ENCODE measurements around the gene BORCS8.
"Not testable (repeated sequence)": the region's sequence is repeated elsewhere in the genome, so short reads cannot be mapped to it uniquely, and the experiment has no call there.

Gene BORCS8

GRCh38 chr19:19179548-19180441 is 12.2 kb downstream of the BORCS8 start:
- no peak for DNase-seq

- DNase-seq = no peak
Measured at GRCh38 chr19:19176950-19177349, 15.0 kb downstream of the BORCS8 start.

GRCh38 chr19:19173243-19173642 is 18.7 kb downstream of the BORCS8 start:
- DNase-seq = not testable (repeated sequence)

- DNase-seq = no peak
Measured at GRCh38 chr19:19171821-19172532, 20.0 kb downstream of the BORCS8 start.

- DNase-seq = no peak
Measured at GRCh38 chr19:19170873-19171672, 20.9 kb downstream of the BORCS8 start.

- peak in 1 of 3 experiments; percentile 41 for DNase-seq
Measured at GRCh38 chr19:19170053-19170872, 21.7 kb downstream of the BORCS8 start, which contains the start of gene MEF2B. Gene MEF2B, minus strand, starts transcription at chr19:19170263. Its CDS starts 19,528 bp downstream, at chr19:19150735.

GRCh38 chr19:19169236-19170052 is 22.5 kb downstream of the BORCS8 start:
- DNase-seq = no peak

GRCh38 chr19:19167612-19168011 is 24.3 kb downstream of the BORCS8 start:
- no peak for DNase-seq

GRCh38 chr19:19165396-19165795 is 26.6 kb downstream of the BORCS8 start:
- DNase-seq = no peak

- DNase-seq = no peak
Measured at GRCh38 chr19:19162495-19162894, 29.5 kb downstream of the BORCS8 start.

GRCh38 chr19:19160461-19161035 is 31.4 kb downstream of the BORCS8 start:
- no peak for DNase-seq

GRCh38 chr19:19159534-19159933 is 32.4 kb downstream of the BORCS8 start:
- no peak for DNase-seq

- no peak for DNase-seq
Measured at GRCh38 chr19:19157808-19158207, 34.1 kb downstream of the BORCS8 start.

GRCh38 chr19:19155495-19156219 is 36.3 kb downstream of the BORCS8 start:
- DNase-seq = no peak

- DNase-seq = no peak
Measured at GRCh38 chr19:19154768-19155494, 37.0 kb downstream of the BORCS8 start.

GRCh38 chr19:19152668-19153384 is 39.1 kb downstream of the BORCS8 start:
- no peak for DNase-seq

GRCh38 chr19:19151418-19151817 is 40.5 kb downstream of the BORCS8 start:
- no peak for DNase-seq

GRCh38 chr19:19149435-19149834 is 42.5 kb downstream of the BORCS8 start:
- DNase-seq = no peak

- not testable (repeated sequence) for DNase-seq
Measured at GRCh38 chr19:19148504-19148903, 43.4 kb downstream of the BORCS8 start.
